ENCODE results near the gene PLA2G12A. TPM values are rescaled to one million over a fixed set of nuclear protein-coding genes. Genes with fewer than 3 reads are reported as not detected.
A peak's percentile ranks its signal among the peaks of the same experiment; 100 is the strongest.

Gene PLA2G12A
- total and polyA plus RNA-seq, 9 of the 15 experiments (the other 6 are each of a cell fraction or from before 2014, with no cell fraction given): 24.2 to 226 (median 80.5) TPM

GRCh38 chr4:109702950-109703663 lies 26.8 kb downstream of the PLA2G12A start, which contains the start of gene CASP6 (continued):
- TF ChIP-seq MGA (IDR thresholded peaks at IDR 0.05) (peak; percentile 39), SP2 (IDR thresholded peaks at IDR 0.05; ENCODE audit: extremely low read depth, low read depth, low read length, poor library complexity, severe bottlenecking) (no peak), POLR2B (IDR thresholded peaks at IDR 0.05; ENCODE audit: low read depth, partially characterized antibody) (peak; percentile 70), HMGN3 (IDR thresholded peaks at IDR 0.05; ENCODE audit: borderline replicate concordance, extremely low read depth, insufficient read length, low read depth, low read length) (peak; percentile 66), CEBPB (tag; IDR thresholded peaks at IDR 0.05) (no peak), PHF20 (IDR thresholded peaks at IDR 0.05; ENCODE audit: partially characterized antibody) (peak; percentile 34), ZNF551 (CRISPR knock-in tag; IDR thresholded peaks at IDR 0.05) (no peak), AFF1 (IDR thresholded peaks at IDR 0.05; ENCODE audit: low read depth in 1 of 2, partially characterized antibody in 2 of 2) (no peak), MYBL2 (IDR thresholded peaks at IDR 0.05; ENCODE audit: low read depth) (no peak), MYBL2 (CRISPR knock-in tag; IDR thresholded peaks at IDR 0.05; ENCODE audit: borderline replicate concordance) (no peak), POU5F1 (IDR thresholded peaks at IDR 0.05; ENCODE audit: borderline replicate concordance, low read depth, low read length, partially characterized antibody) (no peak)

Data from K562 (cell line).